GM18858 (cell line): Measurements from ENCODE around the gene TSHZ2.
"Not testable (repeated sequence)": the region's sequence is repeated elsewhere in the genome, so short reads cannot be mapped to it uniquely, and the experiment has no call there.

Experiments
- ATAC-seq: cut with Tn5 transposase; IDR thresholded peaks from one replicate; pipeline ENCODE4 v1.9.1; 2021; ENCODE audit not compliant: unreplicated experiment

The TSHZ2 gene

DNA sequence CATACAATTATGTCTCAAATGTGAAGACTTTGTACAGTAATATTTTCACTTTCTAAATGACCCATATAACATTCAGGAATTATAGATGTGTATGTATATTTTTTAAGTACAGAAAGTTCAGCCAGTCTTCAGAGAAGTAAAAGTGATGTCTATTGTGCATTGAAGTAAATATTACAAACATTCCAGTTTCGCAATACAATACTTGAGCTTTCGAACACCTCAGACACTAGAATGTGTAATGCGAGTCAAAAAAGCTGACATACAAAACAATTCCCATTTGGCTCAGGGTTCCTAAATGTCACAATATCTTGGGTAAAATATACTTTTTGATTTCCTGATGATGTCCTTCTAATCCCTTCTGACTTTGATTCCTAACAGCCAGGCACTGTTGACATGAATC, 520.1 kb downstream of the TSHZ2 start:
- no peak for ATAC-seq

GRCh38 chr20:53493311-53493857, 521.2 kb downstream of the TSHZ2 start:
- no peak for ATAC-seq

- ATAC-seq, result no peak
Observed at GRCh38 chr20:53494753-53495152, 522.6 kb downstream of the TSHZ2 start.

DNA sequence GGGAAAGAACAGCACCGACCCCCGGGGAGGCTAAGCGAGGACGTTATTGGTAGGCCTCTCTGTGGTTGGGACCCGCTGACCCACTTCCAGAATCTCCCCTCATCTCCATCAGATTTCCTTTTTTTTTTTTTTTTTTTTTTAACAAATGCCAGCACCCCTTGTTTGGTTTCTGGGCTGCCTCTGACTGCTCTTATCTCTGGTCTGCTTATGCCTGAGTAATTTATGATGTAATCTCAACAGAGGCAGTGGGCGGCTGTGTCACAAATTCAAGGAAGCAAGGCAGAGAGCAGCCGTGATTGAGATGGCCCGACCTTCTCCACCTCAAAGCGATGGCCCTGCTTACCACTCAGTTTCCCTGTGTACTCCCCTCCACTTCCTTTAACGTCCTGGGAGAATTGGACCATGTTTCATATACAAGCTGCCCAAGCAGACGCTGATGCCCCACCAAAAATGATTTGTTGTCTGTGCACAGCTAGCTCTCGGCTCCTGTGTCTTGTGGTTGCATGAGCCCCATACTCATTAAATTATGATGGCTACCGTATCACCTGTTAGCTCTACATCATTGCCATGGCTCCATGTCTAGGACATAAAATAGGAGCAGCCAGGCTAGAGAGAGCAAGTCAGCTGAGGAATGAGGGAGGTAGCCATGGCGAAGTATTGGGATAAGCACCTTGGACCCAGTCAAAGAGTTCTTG, 523.4 kb downstream of the TSHZ2 start:
- no peak for ATAC-seq

GRCh38 chr20:53497246-53497645, 525.1 kb downstream of the TSHZ2 start:
- no peak for ATAC-seq

- no peak for ATAC-seq
Observed at GRCh38 chr20:53498341-53498740, 526.2 kb downstream of the TSHZ2 start.

- ATAC-seq, result no peak
Observed at GRCh38 chr20:53500651-53501050, 528.5 kb downstream of the TSHZ2 start.

DNA sequence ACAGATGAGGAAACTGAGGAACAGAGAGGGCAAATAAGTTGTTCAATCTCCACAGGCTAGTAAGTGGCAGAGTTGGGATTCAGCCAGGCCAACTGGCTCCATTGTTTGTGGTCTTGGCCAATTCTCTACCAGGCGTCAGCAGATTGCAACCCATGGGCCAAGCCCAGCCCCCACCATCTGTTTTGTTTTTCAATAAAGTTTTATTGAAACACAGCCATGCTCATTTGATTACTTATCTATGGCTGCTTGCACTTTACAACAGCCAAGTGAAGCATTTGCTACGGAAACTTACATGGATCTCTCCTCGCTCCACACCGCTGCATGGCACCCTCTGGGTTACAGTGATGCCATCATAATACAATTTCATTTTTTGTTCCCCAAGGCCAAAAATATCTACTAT, 530.7 kb downstream of the TSHZ2 start:
- no peak for ATAC-seq

DNA sequence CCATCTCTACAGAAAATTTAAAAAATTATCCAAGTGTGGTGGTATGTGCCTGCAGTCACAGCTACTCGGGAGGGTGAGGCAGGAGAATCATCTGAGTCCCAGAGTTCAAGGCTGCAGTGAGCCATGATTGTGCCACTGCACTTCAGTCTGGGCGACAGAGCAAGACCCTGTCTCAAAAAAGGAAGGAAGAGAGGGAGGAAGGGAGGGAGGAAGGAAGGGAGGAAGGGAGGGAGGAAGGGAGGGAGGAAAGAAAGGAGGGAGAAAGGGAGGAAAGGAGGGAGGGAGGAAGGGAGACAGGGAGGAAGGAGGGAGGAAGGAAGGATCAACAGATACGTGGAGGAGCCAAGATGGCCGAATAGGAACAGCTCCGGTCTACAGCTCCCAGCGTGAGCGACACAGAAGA, 531.4 kb downstream of the TSHZ2 start:
- no peak for ATAC-seq

DNA sequence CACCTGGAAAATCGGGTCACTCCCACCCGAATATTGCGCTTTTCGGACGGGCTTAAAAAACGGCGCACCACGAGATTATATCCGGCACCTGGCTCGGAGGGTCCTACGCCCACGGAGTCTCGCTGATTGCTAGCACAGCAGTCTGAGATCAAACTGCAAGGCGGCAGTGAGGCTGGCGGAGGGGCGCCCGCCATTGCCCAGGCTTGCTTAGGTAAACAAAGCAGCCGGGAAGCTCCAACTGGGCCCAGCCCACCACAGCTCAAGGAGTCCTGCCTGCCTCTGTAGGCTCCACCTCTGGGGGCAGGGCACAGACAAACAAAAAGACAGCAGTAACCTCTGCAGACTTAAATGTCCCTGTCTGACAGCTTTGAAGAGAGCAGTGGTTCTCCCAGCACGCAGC, 531.9 kb downstream of the TSHZ2 start:
- ATAC-seq, result not testable (repeated sequence)

DNA sequence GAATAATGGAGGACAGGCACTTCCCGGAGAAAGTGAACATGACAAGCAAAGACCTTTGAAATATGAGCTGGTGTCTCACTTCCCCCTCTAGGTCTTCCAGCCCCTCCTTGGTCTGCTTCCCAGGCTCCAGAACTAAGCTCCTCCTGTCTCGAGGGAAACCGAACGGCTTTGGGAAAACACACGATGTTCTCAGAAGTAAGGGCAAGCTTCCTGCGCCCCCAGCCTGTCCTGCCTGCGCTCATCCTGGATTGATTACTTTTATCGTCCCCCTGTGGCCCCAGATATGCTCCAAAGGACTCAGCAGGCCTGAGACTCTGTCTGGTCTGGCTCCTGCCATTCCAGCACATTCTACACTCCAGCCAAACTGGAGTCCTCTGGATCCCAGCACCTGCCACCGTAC, 538.1 kb downstream of the TSHZ2 start:
- ATAC-seq, result no peak

GRCh38 chr20:53510704-53511103, 538.5 kb downstream of the TSHZ2 start:
- ATAC-seq, result no peak

DNA sequence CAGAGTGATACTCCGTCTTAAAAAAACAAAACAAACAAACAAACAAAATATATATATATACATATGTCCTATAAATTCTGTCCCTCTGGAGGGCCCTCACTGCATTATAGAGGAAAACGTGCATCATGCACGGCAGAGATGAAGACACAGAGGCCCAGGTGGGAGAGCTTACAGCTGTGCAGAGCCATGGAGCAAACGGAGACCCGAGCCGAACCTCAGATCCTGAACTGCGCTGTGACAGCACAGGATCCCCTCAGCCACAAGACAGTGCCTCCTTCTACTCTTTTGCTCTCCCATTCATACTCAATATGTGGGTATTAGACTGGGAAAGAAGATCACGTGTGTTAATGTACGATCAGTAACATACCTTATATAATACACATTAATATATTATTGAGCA, 539.9 kb downstream of the TSHZ2 start:
- no peak for ATAC-seq

GRCh38 chr20:53513168-53513488, 541.0 kb downstream of the TSHZ2 start:
- no peak for ATAC-seq

DNA sequence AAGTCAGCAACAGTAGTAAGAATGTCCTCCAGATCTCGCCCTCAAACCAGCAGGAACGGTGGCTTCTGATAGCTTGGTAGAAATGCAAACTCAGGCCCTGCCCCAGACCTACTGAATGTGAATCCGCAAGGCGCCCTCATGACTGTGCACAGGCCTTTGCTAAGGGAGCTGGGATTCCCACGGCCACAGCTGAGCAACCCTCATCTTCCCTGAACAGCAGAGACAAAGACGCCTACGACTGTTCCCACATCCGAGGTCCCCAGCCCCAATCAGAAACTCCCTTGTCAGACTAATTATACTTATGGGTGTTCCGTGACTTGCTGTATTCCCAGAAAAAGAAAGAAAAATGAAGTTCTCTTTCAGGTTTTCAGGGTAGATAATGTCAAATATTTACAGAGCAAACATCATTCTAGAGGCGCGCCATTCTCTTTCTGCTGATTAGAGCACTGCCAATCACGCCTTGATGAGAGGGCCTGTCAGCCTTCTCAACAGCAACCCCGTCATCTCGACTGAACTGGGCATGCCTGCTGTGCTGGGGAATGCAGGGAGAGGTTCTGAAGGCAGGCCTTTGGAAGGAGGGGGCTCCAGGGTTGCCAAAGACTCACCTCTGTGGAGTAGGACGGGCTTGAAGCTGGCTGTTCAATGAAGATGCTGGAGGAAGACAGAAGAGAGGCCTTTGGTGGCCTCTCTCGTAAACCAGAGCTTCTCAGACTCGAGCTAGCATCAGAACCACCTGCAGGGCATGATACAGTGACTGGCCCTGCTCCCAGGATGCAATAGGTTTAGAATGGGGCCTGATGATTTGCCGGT, 541.5 kb downstream of the TSHZ2 start:
- no peak for ATAC-seq

- ATAC-seq, result no peak
Observed at GRCh38 chr20:53515749-53516148, 543.6 kb downstream of the TSHZ2 start.

GRCh38 chr20:53517146-53517545, 545.0 kb downstream of the TSHZ2 start:
- no peak for ATAC-seq

GRCh38 chr20:53521421-53521820, 549.3 kb downstream of the TSHZ2 start:
- ATAC-seq, result not testable (repeated sequence)

- ATAC-seq, result no peak
Observed at GRCh38 chr20:53522026-53522425, 549.9 kb downstream of the TSHZ2 start.

DNA sequence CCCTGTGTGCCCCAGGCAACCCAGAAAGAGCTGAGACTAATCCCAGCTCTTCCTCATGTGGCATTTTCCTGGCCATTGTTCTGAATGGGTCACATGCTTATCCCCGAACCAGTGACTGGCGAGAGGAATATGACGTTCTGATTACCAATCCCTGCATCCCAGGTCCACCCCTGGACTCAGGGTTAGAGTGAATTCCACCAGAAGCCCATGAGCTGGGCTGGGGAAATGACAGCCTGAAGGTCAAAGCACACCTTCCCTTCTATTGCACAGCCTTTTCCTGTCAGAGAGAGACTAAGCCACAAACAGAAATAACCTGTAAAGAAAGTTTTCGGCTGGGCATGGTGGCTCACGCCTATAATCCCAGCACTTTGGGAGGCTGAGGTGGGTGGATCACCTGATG, 550.5 kb downstream of the TSHZ2 start:
- ATAC-seq, result no peak

DNA sequence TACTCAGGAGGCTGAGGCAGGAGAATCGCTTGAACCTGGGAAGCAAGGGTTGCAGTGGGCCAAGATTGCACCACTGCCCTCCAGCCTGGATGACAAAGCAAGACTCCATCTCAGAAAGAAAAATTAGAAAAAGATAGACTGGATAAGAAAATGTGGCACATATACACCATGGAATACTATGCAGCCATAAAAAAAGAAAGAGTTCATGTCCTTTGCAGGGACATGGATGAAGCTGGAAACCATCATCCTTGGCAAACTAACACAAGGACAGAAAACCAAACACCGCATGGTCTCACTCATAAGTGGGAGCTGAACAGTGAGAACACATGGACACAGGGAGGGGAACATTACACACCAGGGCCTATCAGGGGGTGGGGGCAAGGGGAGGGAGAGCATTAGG, 551.5 kb downstream of the TSHZ2 start:
- not testable (repeated sequence) for ATAC-seq

GRCh38 chr20:53524589-53525312, 552.6 kb downstream of the TSHZ2 start:
- ATAC-seq, result no peak
